Stimulated activated memory B cell treated with anti-CD40 and anti-IgM and Interleukin-4, amounts not matched to agents 10 μg/mL and 1 μg/mL and 100 μg/mL, for 72 hours (primary cell): ENCODE measurements around the gene ROS1.
A peak's percentile ranks its signal among the peaks of the same experiment; 100 is the strongest.

ENCODE experiments used
- ATAC-seq: fragments of 150-1000 bp; cut with Tn5 transposase; 2 replicates; pipeline ENCODE4 v1.10.0; 2021
- H3K27ac Mint-ChIP-seq: one replicate; pipeline ENCODE4 v1.8.0; 2022; ENCODE audit warnings: mild to moderate bottlenecking, mixed read lengths
- H3K27me3 Mint-ChIP-seq: one replicate; pipeline ENCODE4 v1.8.0; 2022; ENCODE audit warnings: mixed read lengths
- H3K36me3 Mint-ChIP-seq: one replicate; pipeline ENCODE4 v1.8.0; 2022; ENCODE audit warnings: mixed read lengths
- H3K4me1 Mint-ChIP-seq: one replicate; pipeline ENCODE4 v1.8.0; 2022; ENCODE audit warnings: mixed read lengths
- H3K4me3 Mint-ChIP-seq: one replicate; pipeline ENCODE4 v1.8.0; 2022; ENCODE audit warnings: mild to moderate bottlenecking, moderate library complexity, mixed read lengths
- H3K9me3 Mint-ChIP-seq: one replicate; pipeline ENCODE4 v1.8.0; 2022; ENCODE audit warnings: mixed read lengths

ROS1 gene

DNA sequence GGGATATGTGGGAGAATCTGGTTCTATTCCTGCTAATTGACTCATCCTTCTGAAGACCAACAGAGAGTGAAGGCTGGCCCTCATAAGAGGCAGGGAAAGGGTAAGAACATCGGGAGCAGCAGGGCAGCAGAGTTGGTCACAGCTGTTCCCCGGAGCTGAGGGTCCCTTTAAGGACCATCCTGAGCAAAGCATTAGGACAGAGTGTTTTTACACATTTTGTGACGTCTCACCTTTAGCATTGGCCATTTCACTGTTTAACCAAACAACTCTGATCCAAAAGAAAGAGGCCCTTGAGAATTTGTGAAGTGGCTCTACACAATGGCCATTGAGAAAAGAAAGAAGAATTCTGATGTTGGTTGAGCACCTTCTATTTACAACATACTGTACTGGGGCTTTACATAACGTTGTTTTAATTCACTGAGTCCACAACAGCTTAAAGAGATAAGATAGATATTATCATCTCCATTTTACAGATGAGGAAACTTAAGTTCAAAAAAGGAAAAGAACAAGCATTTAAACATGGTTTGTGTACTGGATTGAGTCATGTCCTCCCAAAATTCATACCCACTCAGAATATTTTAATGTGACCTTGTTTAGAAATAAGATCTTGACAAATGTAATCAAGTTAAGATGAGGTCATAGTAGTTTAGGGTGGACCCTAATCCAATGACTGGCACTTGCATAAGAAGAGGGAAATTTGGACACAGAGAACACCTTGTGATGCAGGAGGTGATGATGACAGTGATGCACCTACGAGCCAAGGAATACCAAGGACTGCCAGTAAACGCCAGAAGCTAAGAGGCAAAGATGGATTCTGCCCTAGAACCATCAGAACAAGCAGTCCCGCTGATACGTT is 98.4 kb downstream of the ROS1 start:
- no peak overlapping the region for H3K4me3 Mint-ChIP-seq
- peaks cover 10% of the 10 kb centered on the region for H3K27me3 Mint-ChIP-seq
- H3K9me3 Mint-ChIP-seq, result peaks cover 3% of the 10 kb centered on the region
- no peak for ATAC-seq
- H3K36me3 Mint-ChIP-seq, result no peaks in the 10 kb centered on the region
- H3K27ac Mint-ChIP-seq, result no peak overlapping the region
- no peaks in the 10 kb centered on the region for H3K4me1 Mint-ChIP-seq

DNA sequence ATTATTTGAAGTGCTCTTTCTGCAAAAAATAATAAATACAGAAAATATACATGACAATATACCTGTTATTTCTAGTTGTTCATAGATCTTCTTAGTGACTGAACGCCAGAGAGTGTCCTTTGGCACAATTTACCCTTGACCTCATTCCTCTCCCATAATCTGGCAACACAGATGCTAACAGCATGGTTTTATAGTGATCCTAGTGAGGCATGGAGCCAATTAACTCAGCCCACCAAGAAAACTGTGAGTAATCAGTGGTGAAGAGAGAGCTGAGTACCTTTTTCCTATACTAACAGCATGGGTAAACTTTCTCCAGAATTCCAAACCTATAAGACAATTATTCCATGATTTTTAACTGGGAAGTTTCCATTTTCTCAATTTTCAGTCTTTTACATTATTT is 99.3 kb downstream of the ROS1 start:
- Mint-ChIP-seq H3K27me3 (peaks cover 10% of the 10 kb centered on the region), H3K4me1 (no peaks in the 10 kb centered on the region), H3K27ac (no peak overlapping the region), H3K9me3 (no peaks in the 10 kb centered on the region), H3K4me3 (no peak overlapping the region), H3K36me3 (no peaks in the 10 kb centered on the region)
- no peak for ATAC-seq

- no peaks in the 10 kb centered on the region for H3K4me1 Mint-ChIP-seq
- H3K9me3 Mint-ChIP-seq, result no peaks in the 10 kb centered on the region
- peaks cover 7% of the 10 kb centered on the region for H3K27me3 Mint-ChIP-seq
- ATAC-seq, result no peak
- H3K4me3 Mint-ChIP-seq, result no peak overlapping the region
- no peaks in the 10 kb centered on the region for H3K36me3 Mint-ChIP-seq
- no peak overlapping the region for H3K27ac Mint-ChIP-seq
These were observed 108.5 kb downstream of the ROS1 start for GRCh38 chr6:117317261-117317660.

DNA sequence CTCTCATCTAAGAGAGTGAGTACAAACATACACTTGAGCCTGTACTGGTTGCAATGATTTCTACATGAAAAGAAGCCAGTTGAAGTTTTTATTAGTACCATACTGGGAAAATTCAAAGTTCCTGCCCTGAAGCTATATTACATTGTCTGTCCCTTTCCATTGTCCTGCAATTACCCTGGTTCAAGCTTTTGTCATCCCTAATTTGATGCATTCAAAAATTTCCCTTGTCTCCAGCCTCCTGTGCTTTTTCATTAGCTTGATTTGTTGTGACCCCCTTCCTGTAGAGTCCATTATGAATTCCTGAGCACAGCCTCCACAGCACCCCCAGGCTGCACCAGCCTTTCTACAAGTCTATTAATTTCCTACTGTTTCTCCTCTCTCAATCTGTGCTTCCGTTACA is 114.0 kb downstream of the ROS1 start:
- no peak for ATAC-seq
- no peak overlapping the region for H3K4me3 Mint-ChIP-seq
- H3K27ac Mint-ChIP-seq, result no peak overlapping the region
- H3K36me3 Mint-ChIP-seq, result no peaks in the 10 kb centered on the region
- no peaks in the 10 kb centered on the region for H3K9me3 Mint-ChIP-seq
- H3K27me3 Mint-ChIP-seq, result no peaks in the 10 kb centered on the region
- no peaks in the 10 kb centered on the region for H3K4me1 Mint-ChIP-seq

DNA sequence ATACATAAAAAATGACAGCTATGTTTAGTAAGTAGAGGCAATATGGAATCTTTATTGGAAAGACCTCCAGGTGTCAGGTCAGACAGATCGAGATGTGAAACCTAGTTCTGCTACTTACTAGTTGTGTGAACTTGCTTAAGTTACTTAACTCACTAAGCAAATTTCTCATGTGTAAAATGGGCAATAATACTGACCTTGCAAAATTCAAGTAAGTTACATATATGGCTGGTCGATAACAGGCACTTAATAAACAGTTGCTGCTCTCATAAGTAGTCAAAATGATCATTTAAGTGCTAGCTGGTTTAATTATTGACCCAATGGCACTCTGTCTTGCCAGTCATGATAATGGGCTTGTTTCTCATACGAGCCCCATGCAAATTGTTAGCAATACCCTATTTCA is 114.4 kb downstream of the ROS1 start:
- Mint-ChIP-seq H3K36me3 (no peaks in the 10 kb centered on the region), H3K4me3 (no peak overlapping the region), H3K27ac (no peak overlapping the region), H3K4me1 (no peaks in the 10 kb centered on the region), H3K27me3 (no peaks in the 10 kb centered on the region), H3K9me3 (no peaks in the 10 kb centered on the region)
- ATAC-seq, result no peak

DNA sequence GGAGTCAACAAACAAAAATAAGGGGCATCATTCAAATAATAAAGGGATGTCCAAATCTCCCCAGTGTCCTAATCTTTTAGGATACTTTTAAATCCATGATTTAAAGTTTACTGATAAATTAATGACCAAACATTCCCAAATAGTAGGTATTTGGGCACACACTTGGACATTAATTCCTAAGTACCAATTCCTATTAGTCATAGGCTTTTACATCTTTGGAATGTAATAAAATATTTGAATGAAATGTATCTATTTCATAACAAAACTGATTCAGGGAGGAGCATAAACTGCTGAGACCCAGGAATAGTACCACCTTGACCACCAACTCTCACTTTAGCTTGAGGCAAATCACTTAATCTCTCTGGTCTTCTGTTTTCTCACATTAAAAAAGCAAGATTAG is 116.1 kb downstream of the ROS1 start:
- Mint-ChIP-seq H3K36me3 (no peaks in the 10 kb centered on the region), H3K27ac (no peak overlapping the region), H3K4me3 (no peak overlapping the region), H3K27me3 (no peaks in the 10 kb centered on the region), H3K4me1 (no peaks in the 10 kb centered on the region), H3K9me3 (no peaks in the 10 kb centered on the region)
- no peak for ATAC-seq

DNA sequence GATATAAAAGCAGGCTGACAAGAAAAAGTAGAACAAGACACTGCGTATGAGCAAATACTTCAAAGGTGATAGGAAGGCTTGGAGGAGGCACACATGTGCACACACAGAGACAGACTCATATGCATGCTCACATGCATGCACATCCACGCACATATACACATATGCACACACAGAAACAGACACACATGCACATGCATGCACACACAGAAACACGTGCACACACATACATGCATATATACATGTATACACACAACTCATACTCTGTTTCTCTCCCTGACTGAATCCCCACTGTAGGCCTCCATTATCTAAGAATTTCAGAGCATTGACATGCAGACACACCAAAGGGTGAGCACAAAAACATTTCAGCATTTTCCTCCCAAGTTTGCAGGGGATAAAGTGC is 116.7 kb downstream of the ROS1 start:
- H3K27ac Mint-ChIP-seq, result no peak overlapping the region
- H3K27me3 Mint-ChIP-seq, result no peaks in the 10 kb centered on the region
- H3K4me3 Mint-ChIP-seq, result no peak overlapping the region
- H3K9me3 Mint-ChIP-seq, result no peaks in the 10 kb centered on the region
- H3K4me1 Mint-ChIP-seq, result no peaks in the 10 kb centered on the region
- no peaks in the 10 kb centered on the region for H3K36me3 Mint-ChIP-seq
- peak; percentile 28 for ATAC-seq

GRCh38 chr6:117307655-117308054 is 118.1 kb downstream of the ROS1 start:
- Mint-ChIP-seq H3K27me3 (no peaks in the 10 kb centered on the region), H3K27ac (no peak overlapping the region), H3K36me3 (no peaks in the 10 kb centered on the region), H3K9me3 (no peaks in the 10 kb centered on the region), H3K4me1 (no peaks in the 10 kb centered on the region), H3K4me3 (no peak overlapping the region)
- no peak for ATAC-seq

- no peaks in the 10 kb centered on the region for H3K9me3 Mint-ChIP-seq
- no peaks in the 10 kb centered on the region for H3K36me3 Mint-ChIP-seq
- no peaks in the 10 kb centered on the region for H3K4me1 Mint-ChIP-seq
These were observed 119.4 kb downstream of the ROS1 start for GRCh38 chr6:117306227-117306790.

GRCh38 chr6:117304446-117304845 is 121.3 kb downstream of the ROS1 start:
- no peak for ATAC-seq
- H3K9me3 Mint-ChIP-seq, result no peaks in the 10 kb centered on the region
- H3K27ac Mint-ChIP-seq, result no peak overlapping the region
- H3K36me3 Mint-ChIP-seq, result no peaks in the 10 kb centered on the region
- no peaks in the 10 kb centered on the region for H3K4me1 Mint-ChIP-seq
- no peaks in the 10 kb centered on the region for H3K27me3 Mint-ChIP-seq
- H3K4me3 Mint-ChIP-seq, result no peak overlapping the region

More at GRCh38 chr6:117306227-117306790, 119.4 kb downstream of the ROS1 start:
- H3K4me3 Mint-ChIP-seq, result no peak overlapping the region
- no peak overlapping the region for H3K27ac Mint-ChIP-seq
- no peak for ATAC-seq
- H3K27me3 Mint-ChIP-seq, result no peaks in the 10 kb centered on the region

DNA sequence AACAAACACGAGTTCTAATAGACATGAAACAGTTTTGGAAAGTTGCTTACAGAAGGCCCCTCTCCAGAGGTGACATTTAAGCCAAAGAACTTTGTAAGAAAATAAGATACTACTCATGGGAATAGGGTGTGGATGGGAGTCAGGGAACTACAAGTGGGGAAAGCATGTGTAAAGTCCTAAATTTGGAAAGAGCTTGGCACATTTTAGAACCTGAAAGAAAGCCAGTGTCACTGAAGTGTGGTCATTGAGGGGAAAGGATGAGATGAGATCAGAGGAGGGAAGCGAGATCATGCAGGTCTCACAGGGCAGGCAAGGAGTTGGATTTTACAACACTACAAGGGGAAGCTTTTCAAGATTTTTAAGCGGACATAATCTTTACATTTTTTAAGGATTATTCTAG is 122.4 kb downstream of the ROS1 start:
- no peaks in the 10 kb centered on the region for H3K4me1 Mint-ChIP-seq
- no peaks in the 10 kb centered on the region for H3K9me3 Mint-ChIP-seq
- H3K4me3 Mint-ChIP-seq, result no peak overlapping the region
- no peaks in the 10 kb centered on the region for H3K36me3 Mint-ChIP-seq
- H3K27ac Mint-ChIP-seq, result no peak overlapping the region
- no peaks in the 10 kb centered on the region for H3K27me3 Mint-ChIP-seq
- no peak for ATAC-seq

DNA sequence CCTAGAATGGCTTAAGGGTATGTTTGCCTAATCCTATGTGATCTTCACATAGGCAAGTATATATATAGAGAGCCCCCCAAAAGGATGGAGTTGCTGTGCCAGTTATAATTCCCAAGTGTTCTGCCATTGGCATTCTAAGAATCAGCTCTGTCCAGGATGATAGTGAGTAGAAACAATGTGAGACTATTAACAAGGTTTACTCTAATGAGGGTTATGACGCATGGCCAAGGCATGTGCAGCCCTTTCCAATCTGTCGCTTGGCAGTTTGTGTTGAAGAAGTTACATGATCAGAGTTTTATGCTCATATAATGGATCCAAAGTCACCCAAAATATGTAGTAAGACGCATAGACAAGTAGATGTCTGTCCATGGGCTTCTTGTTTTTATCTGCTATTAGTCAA is 126.8 kb downstream of the ROS1 start:
- no peak overlapping the region for H3K4me3 Mint-ChIP-seq

DNA sequence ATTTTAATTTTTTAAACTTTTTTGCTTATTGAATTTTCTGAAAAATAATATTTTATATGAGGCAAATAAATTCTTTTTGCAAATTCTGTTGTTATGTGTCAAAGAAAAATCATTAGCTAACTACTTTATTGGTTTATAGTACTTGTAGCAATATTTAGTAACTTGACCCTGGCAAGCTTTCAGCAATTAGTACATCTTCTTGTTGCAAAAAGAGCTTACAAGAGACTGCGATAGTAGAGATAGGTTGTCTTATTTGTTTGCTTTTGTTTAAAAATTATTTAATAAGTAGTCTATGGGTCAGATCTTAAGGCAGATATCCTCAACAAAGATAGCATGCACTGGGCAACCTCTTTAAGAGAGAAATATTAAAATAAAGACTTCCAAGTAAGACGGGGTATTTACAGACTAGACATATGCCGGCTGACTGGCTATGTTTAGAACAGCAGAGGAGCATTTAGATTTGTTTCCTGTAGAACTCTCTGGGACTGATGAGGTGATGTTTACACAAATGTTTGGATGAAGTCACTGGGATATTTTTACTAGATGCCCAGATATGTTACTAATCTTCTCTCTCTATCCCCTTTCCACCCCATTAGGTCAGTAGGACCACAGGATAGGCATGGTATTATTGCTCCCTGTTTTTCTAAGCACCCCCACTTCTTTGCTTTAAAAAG is 135.4 kb downstream of the ROS1 start:
- Mint-ChIP-seq H3K9me3 (peaks cover 3% of the 10 kb centered on the region), H3K27me3 (peaks cover 14% of the 10 kb centered on the region), H3K4me1 (no peaks in the 10 kb centered on the region), H3K4me3 (no peak overlapping the region), H3K27ac (no peak overlapping the region), H3K36me3 (no peaks in the 10 kb centered on the region)
- ATAC-seq, result no peak

More for the DNA sequence above, 126.8 kb downstream of the ROS1 start:
- Mint-ChIP-seq H3K36me3 (no peaks in the 10 kb centered on the region), H3K4me1 (no peaks in the 10 kb centered on the region), H3K27ac (no peak overlapping the region), H3K27me3 (no peaks in the 10 kb centered on the region), H3K9me3 (no peaks in the 10 kb centered on the region)
- peak; percentile 31 for ATAC-seq

DNA sequence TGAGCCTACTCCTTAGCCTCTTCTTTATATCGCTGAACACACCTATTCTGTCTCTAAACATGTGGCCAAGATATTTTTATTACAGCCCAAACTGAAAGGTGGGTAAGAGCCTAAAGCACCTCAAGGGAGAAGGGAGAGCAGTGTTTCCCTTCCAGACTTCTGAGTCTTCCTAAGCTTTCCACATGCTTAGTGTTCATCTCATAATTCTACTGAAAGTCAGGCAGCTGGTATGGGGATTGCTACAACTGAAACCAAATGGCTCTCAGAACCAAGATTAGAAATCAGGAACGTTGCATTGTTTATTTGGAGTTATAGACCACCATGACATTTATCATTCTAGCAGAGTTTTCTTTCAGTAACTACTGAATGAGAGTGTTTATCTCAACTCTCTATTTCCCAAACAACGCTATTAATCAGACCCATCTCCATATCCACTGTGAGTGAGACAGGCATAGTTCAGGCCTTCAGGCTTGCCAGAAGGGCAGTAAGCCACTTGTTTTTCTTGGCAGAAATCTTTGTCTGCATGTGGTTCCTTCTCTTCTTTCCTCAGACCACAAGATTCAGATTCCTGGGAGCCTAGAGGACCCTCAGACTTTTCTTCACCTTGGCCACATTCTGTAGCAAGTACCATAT is 137.5 kb downstream of the ROS1 start:
- Mint-ChIP-seq H3K36me3 (no peaks in the 10 kb centered on the region), H3K27ac (no peak overlapping the region), H3K27me3 (peaks cover 13% of the 10 kb centered on the region), H3K4me1 (no peaks in the 10 kb centered on the region), H3K4me3 (no peak overlapping the region), H3K9me3 (peaks cover 3% of the 10 kb centered on the region)
- ATAC-seq, result no peak

GRCh38 chr6:117280922-117281321 is 144.8 kb downstream of the ROS1 start:
- no peak overlapping the region for H3K4me3 Mint-ChIP-seq
- ATAC-seq, result no peak
- no peaks in the 10 kb centered on the region for H3K9me3 Mint-ChIP-seq
- no peak overlapping the region for H3K27ac Mint-ChIP-seq
- H3K4me1 Mint-ChIP-seq, result no peaks in the 10 kb centered on the region
- H3K36me3 Mint-ChIP-seq, result no peaks in the 10 kb centered on the region
- H3K27me3 Mint-ChIP-seq, result peaks cover 21% of the 10 kb centered on the region
